GM23338 (cell line): ENCODE data around the gene TMEM144. TPM values are rescaled to one million over a fixed set of nuclear protein-coding genes. Genes with fewer than 3 reads are reported as not detected.

Source experiments
- CREB1 ChIP-seq: fragments of 250-450 bp; sonication (Bioruptor Pico); IDR thresholded peaks from 2 replicates; pipeline ENCODE4 v1.5.0; 2020; ENCODE audit warnings: low read depth, mild to moderate bottlenecking, moderate library complexity
- ETS1 ChIP-seq: IDR thresholded peaks from 2 replicates; pipeline ENCODE4 v1.6.1; 2016; ENCODE audit warnings: antibody characterized with exemption
- EZH2 ChIP-seq: fragments of 200-600 bp; sonication (generic); IDR thresholded peaks from one replicate; pipeline ENCODE4 v1.8.0; 2017; ENCODE audit warnings: antibody characterized with exemption, mild to moderate bottlenecking, low read depth; ENCODE audit not compliant: unreplicated experiment
- EZH2phosphoT487 ChIP-seq: fragments of 200-600 bp; sonication (generic); IDR thresholded peaks from one replicate; pipeline ENCODE4 v1.8.1; 2018; ENCODE audit warnings: antibody characterized with exemption; ENCODE audit not compliant: unreplicated experiment
- JUNB ChIP-seq: IDR thresholded peaks from one replicate; pipeline ENCODE4 v1.6.1; 2016; ENCODE audit warnings: antibody characterized with exemption; ENCODE audit not compliant: unreplicated experiment
- NANOG ChIP-seq: IDR thresholded peaks from 2 replicates; pipeline ENCODE4 v1.6.1; 2016; ENCODE audit warnings: antibody characterized with exemption, borderline replicate concordance
- POLR2AphosphoS5 ChIP-seq: IDR thresholded peaks from 2 replicates; pipeline ENCODE4 v1.6.1; 2016; ENCODE audit warnings: antibody characterized with exemption, low read depth
- REST ChIP-seq: IDR thresholded peaks from one replicate; pipeline ENCODE4 v1.6.1; 2018; ENCODE audit warnings: antibody characterized with exemption; ENCODE audit not compliant: unreplicated experiment
- STAT1 ChIP-seq: IDR thresholded peaks from one replicate; pipeline ENCODE4 v1.6.1; 2016; ENCODE audit warnings: antibody characterized with exemption; ENCODE audit not compliant: unreplicated experiment
- ZNF114 ChIP-seq: fragments of 250-450 bp; sonication (Bioruptor Pico); IDR thresholded peaks from 2 replicates; pipeline ENCODE4 v1.5.0; 2020; ENCODE audit warnings: mild to moderate bottlenecking, moderate library complexity
- ZNF331 ChIP-seq: fragments of 250-450 bp; sonication (Bioruptor Pico); IDR thresholded peaks from 2 replicates; pipeline ENCODE4 v1.5.0; 2020; ENCODE audit warnings: low read depth, mild to moderate bottlenecking, moderate library complexity
- ZNF462 ChIP-seq: fragments of 250-450 bp; sonication (Bioruptor Pico); IDR thresholded peaks from 2 replicates; pipeline ENCODE4 v1.5.0; 2020; ENCODE audit warnings: mild to moderate bottlenecking, moderate library complexity
- polyA plus RNA-seq: library from polyadenylated mRNA; unstranded; fragments of >200 nt; fragmentation: Nextera tagmentation; extraction: Ambion mirVana; gene quantifications from 2 replicates; pipeline ENCODE4 v1.2.1, GENCODE V29; 2016
- total RNA-seq: library from RNA; depleted of rRNA; stranded (reverse); fragments of >200 nt; shearing (Covaris generic); gene quantifications from 2 replicates; pipeline ENCODE4 v1.2.3, GENCODE V29; 2014

The TMEM144 gene
- total and polyA plus RNA-seq, 2 experiments from 2014 or later: 1.3 to 1.7 TPM

DNA sequence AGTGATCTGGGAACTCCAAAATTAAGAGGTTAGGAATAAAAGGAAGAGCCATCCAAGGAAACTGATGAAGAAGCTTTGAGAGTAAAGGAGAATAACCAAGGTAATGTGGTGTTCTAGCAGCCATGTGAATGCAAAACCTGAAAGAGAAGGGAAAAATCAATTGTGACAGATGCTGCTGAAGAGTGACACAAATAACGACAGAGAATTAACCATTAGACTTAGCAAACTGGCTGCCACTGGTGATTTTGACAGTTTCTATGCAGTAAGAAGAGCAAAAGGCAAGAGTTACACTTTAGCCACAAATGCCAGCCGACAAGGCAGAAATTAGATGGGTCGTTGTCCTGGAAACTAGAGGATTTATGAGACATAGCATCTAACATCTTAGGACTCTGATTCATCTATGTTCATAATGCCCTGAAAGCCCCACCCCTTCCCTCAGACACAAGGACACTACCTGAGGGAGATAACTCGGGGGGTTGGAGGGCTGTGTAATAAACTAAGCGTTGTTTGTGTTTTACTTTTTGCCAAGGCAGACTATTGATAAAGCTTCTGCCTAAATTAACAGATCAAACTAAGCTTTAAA lies 13.0 kb upstream of the TMEM144 start (continued):
- no peak for TF ChIP-seq ZNF462 (CRISPR knock-in tag)
- TF ChIP-seq EZH2phosphoT487: no peak
- no peak for TF ChIP-seq EZH2
- TF ChIP-seq ETS1: no peak
- TF ChIP-seq POLR2AphosphoS5: no peak
- TF ChIP-seq JUNB: no peak
- no peak for TF ChIP-seq ZNF114 (CRISPR knock-in tag)
- no peak for TF ChIP-seq STAT1
- no peak for TF ChIP-seq NANOG
- TF ChIP-seq CREB1 (CRISPR knock-in tag): no peak
- TF ChIP-seq ZNF331: no peak
- TF ChIP-seq REST: no peak
